IMR-90 (cell line): ENCODE measurements around the gene INTS11. TPM values are rescaled to one million over a fixed set of nuclear protein-coding genes. Genes with fewer than 3 reads are reported as not detected.

Experiments used
- ATAC-seq: fragments of 200-7000 bp; cut with Tn5 transposase; 2 replicates; pipeline ENCODE4 v1.9.1; 2020; ENCODE audit warnings: low read depth, mild to moderate bottlenecking, moderate library complexity
- BruUV-seq: library from RNA; stranded (reverse); fragments of 400-500 nt; replicated peaks from 2 replicates; lab custom pipeline; 2021; lab: Mats Ljungman, UMichigan
- CTCF ChIA-PET: fragments of 300-600 bp; formaldehyde crosslinking; extraction: SDS; loops from one replicate; lab custom pipeline; 2021; ENCODE audit warnings: antibody characterized with exemption; lab: Yijun Ruan, JAX
- POLR2A ChIA-PET: fragments of 300-600 bp; sonication (Branson Sonifier 250); formaldehyde crosslinking; loops from one replicate; lab custom pipeline; 2022; ENCODE audit warnings: antibody characterized with exemption; ENCODE audit not compliant: unreplicated experiment; lab: Charles Lee
- DNase-seq: peaks from one replicate; pipeline ENCODE4 v3.0.0; 2013
- H2AFZ ChIP-seq: replicated peaks from 2 replicates; pipeline ENCODE3; 2013; ENCODE audit warnings: low read length, mild to moderate bottlenecking; ENCODE audit not compliant: poor library complexity
- H2AK5ac ChIP-seq: 2 replicates; pipeline ENCODE4 v1.6.1; 2013; ENCODE audit warnings: low read depth, low read length, inconsistent platforms
- H2AK9ac ChIP-seq: replicated peaks from 2 replicates; pipeline ENCODE3; 2013; ENCODE audit warnings: mild to moderate bottlenecking, low read depth, low read length, moderate library complexity; ENCODE audit not compliant: poor library complexity
- H2BK120ac ChIP-seq: 2 replicates; pipeline ENCODE4 v1.6.1; 2013; ENCODE audit warnings: low read depth, low read length, inconsistent platforms
- H2BK15ac ChIP-seq: 3 replicates; pipeline ENCODE4 v1.6.1; 2013; ENCODE audit warnings: low read depth, low read length, inconsistent platforms
- H2BK20ac ChIP-seq: 2 replicates; pipeline ENCODE4 v1.6.1; 2013; ENCODE audit warnings: low read depth, mild to moderate bottlenecking, inconsistent platforms, low read length, moderate library complexity
- H2BK5ac ChIP-seq: 2 replicates; pipeline ENCODE4 v1.6.1; 2013; ENCODE audit warnings: mild to moderate bottlenecking, low read depth, low read length, inconsistent platforms; ENCODE audit not compliant: poor library complexity, severe bottlenecking
- H3K14ac ChIP-seq: replicated peaks from 2 replicates; pipeline ENCODE4 v1.6.1; 2013; ENCODE audit warnings: low read depth, low read length, inconsistent platforms
- H3K18ac ChIP-seq: 2 replicates; pipeline ENCODE4 v1.6.1; 2013; ENCODE audit warnings: low read depth, low read length, control low read depth
- H3K23ac ChIP-seq: 2 replicates; pipeline ENCODE4 v1.6.1; 2013; ENCODE audit warnings: low read depth, low read length, inconsistent platforms
- H3K27ac ChIP-seq: 2 replicates; pipeline ENCODE4 v1.5.1; 2013; ENCODE audit warnings: mild to moderate bottlenecking, control low read depth, low read length; ENCODE audit not compliant: insufficient read depth
- H3K27me3 ChIP-seq: 2 replicates; pipeline ENCODE4 v1.6.1; 2013; ENCODE audit warnings: low read length; ENCODE audit not compliant: control insufficient read depth, insufficient read depth
- H3K36me3 ChIP-seq: 2 replicates; pipeline ENCODE4 v1.6.1; 2013; ENCODE audit warnings: low read length, mixed read lengths; ENCODE audit not compliant: control insufficient read depth, insufficient read depth
- H3K4ac ChIP-seq: 2 replicates; pipeline ENCODE4 v1.6.1; 2013; ENCODE audit warnings: low read depth, low read length, inconsistent platforms
- H3K4me1 ChIP-seq: 2 replicates; pipeline ENCODE4 v1.6.1; 2013; ENCODE audit warnings: low read length, mixed read lengths; ENCODE audit not compliant: control insufficient read depth, insufficient read depth
- H3K4me2 ChIP-seq: 2 replicates; pipeline ENCODE4 v1.6.1; 2013; ENCODE audit warnings: low read depth, mild to moderate bottlenecking, control low read depth, low read length, moderate library complexity
- H3K4me3 ChIP-seq: 2 replicates; pipeline ENCODE4 v1.5.1; 2013; ENCODE audit warnings: low read depth, mild to moderate bottlenecking, control low read depth, low read length, moderate library complexity; ENCODE audit not compliant: insufficient read depth
- H3K56ac ChIP-seq: 2 replicates; pipeline ENCODE4 v1.6.1; 2013; ENCODE audit warnings: low read length, inconsistent platforms; ENCODE audit not compliant: insufficient read depth; ENCODE audit errors: extremely low read depth
- H3K79me1 ChIP-seq, 2 experiments: 2 replicates each; pipeline ENCODE4 v1.6.1; 2013; ENCODE audit warnings: low read length in 2 of 2, inconsistent platforms in 1 of 2, low read depth in 1 of 2
- H3K9ac ChIP-seq: 2 replicates; pipeline ENCODE4 v1.6.1; 2013; ENCODE audit warnings: low read depth, low read length, control low read depth
- H3K9me1 ChIP-seq: 2 replicates; pipeline ENCODE4 v1.6.1; 2013; ENCODE audit warnings: low read length, inconsistent platforms; ENCODE audit not compliant: insufficient read depth
- H3K9me3 ChIP-seq: 2 replicates; pipeline ENCODE4 v1.6.1; 2013; ENCODE audit warnings: low read length; ENCODE audit not compliant: control insufficient read depth, insufficient read depth
- H4K20me1 ChIP-seq: 2 replicates; pipeline ENCODE4 v1.6.1; 2013; ENCODE audit warnings: low read length, inconsistent platforms; ENCODE audit not compliant: insufficient read depth
- H4K5ac ChIP-seq: 2 replicates; pipeline ENCODE4 v1.6.1; 2013; ENCODE audit warnings: mild to moderate bottlenecking, low read depth, low read length, control low read depth
- H4K8ac ChIP-seq, 2 experiments: 2 replicates each; pipeline ENCODE4 v1.6.1; 2013; ENCODE audit warnings: low read depth in 2 of 2, low read length in 2 of 2, control low read depth in 1 of 2, inconsistent platforms in 1 of 2
- H4K91ac ChIP-seq: 2 replicates; pipeline ENCODE4 v1.6.1; 2013; ENCODE audit warnings: low read depth, low read length, inconsistent platforms; ENCODE audit not compliant: insufficient read depth
- CEBPB ChIP-seq: IDR thresholded peaks from 2 replicates; pipeline ENCODE4 v1.6.1; 2012; ENCODE audit warnings: low read depth, low read length, improper control_type of control experiment
- CHD1 ChIP-seq: IDR thresholded peaks from 2 replicates; pipeline ENCODE4 v1.6.1; 2012; ENCODE audit warnings: low read depth, low read length, improper control_type of control experiment
- CTCF ChIP-seq: conservative IDR thresholded peaks from 2 replicates; pipeline ENCODE4 v1.5.1; 2012; ENCODE audit warnings: mild to moderate bottlenecking, low read depth, low read length, improper control_type of control experiment
- MAFK ChIP-seq: IDR thresholded peaks from 2 replicates; pipeline ENCODE4 v1.6.1; 2012; ENCODE audit warnings: low read depth, low read length, improper control_type of control experiment
- MXI1 ChIP-seq: IDR thresholded peaks from 2 replicates; pipeline ENCODE4 v1.6.1; 2012; ENCODE audit warnings: low read depth, mild to moderate bottlenecking, low read length, moderate library complexity, borderline replicate concordance
- WGBS, 2 experiments: methylation state at CpG; one replicate each; pipeline versions ENCODE4 v1.1.5 to v1.1.7; 2013; ENCODE audit warnings: missing lambda C conversion rate in 2 of 2; ENCODE audit not compliant: insufficient read length in 1 of 2; ENCODE audit errors: extremely low coverage in 2 of 2; 5-methylcytosine and 5-hydroxymethylcytosine counted together
- dilution Hi-C: fragments of 300-500 bp; cut with HindIII; formaldehyde crosslinking; loops from one replicate; pipeline ENCODE4 v1.14.3; 2018; ENCODE audit warnings: low sequenced_read_pairs; ENCODE audit not compliant: unreplicated experiment
- in situ Hi-C: fragments of 300-500 bp; cut with MboI; formaldehyde crosslinking; loops from 3 replicates; pipeline ENCODE4 v1.14.3; 2019; ENCODE audit warnings: low sequenced_read_pairs, inconsistent platforms, mixed read lengths
- intact Hi-C: fragments of 100-400 bp; cut with micrococcal nuclease; formaldehyde crosslinking; loops from 2 replicates; pipeline ENCODE4 v1.10.0; 2022
- polyA plus RNA-seq, 3 experiments: library from polyadenylated mRNA; depleted of rRNA; stranded (reverse); fragments of >200 nt; gene quantifications; 2 replicates each; pipeline ENCODE4 v1.2.3, GENCODE V29; 2012; ENCODE audit warnings: low replicate concordance in 1 of 3
- total RNA-seq: library from RNA; depleted of rRNA; stranded (reverse); fragments of >200 nt; gene quantifications from 2 replicates; pipeline ENCODE4 v1.2.3, GENCODE V29; 2012

INTS11 gene
- total and polyA plus RNA-seq, 2 of the 4 experiments (the other 2 are of a cell fraction) = 56.1 to 123 TPM

GRCh38 chr1:1357871-1358432, 33.5 kb upstream of the INTS11 start:
- Histone ChIP-seq H3K4me1 (peaks cover 37% of the 10 kb centered on the region), H4K8ac (peak overlapping the region; percentile 62 to 92), H2BK120ac (peak overlapping the region; percentile 69), H2BK5ac (peak overlapping the region; percentile 96), H2AK9ac (peak overlapping the region; percentile 100), H3K4me3 (peak overlapping the region; percentile 74), H2AK5ac (peak overlapping the region; percentile 93), H4K5ac (peak overlapping the region; percentile 65), H3K79me1 (peaks cover 4 to 25% of the 10 kb centered on the region in 2 experiments; a peak in 3 of 4 replicates), H3K27ac (peak overlapping the region; percentile 96), H3K27me3 (no peaks in the 10 kb centered on the region), H3K9ac (peak overlapping the region; percentile 92), H3K9me3 (no peaks in the 10 kb centered on the region), H3K36me3 (peaks cover 23% of the 10 kb centered on the region; the same call in 1 of the 2 replicates), H3K4me2 (peak overlapping the region; percentile 93), H4K91ac (peak overlapping the region; percentile 98), H3K23ac (peak overlapping the region; percentile 98), H4K20me1 (peaks cover 39% of the 10 kb centered on the region), H2BK20ac (peak overlapping the region; percentile 20; the same call in 1 of the 2 replicates), H3K4ac (peak overlapping the region; percentile 99), H3K18ac (peak overlapping the region; percentile 49), H3K9me1 (peaks cover 13% of the 10 kb centered on the region), H2BK15ac (peak overlapping the region; percentile 49; the same call in 1 of the 3 replicates), H3K14ac (peak overlapping the region; percentile 96), H3K56ac (peak overlapping the region; percentile 89), H2AFZ (peak overlapping the region; percentile 85)
- ATAC-seq (peak; percentile 1), DNase-seq (peak; percentile 20)
- WGBS, 2 experiments = 0% methylated on average over 9 of the region's 18 CpGs; no CpG with 5 or more reads in 1 of the 2 experiments
- TF ChIP-seq MAFK (peak; percentile 72), MXI1 (no peak), CTCF (no peak), CHD1 (no peak), CEBPB (no peak)
- dilution Hi-C loops = no loop called here
- CTCF ChIA-PET = no interaction called here
- intact Hi-C loops = loop anchor here (2.0 to 5.0 kb wide), 2 partner anchors 15 to 51 kb away; partner anchors contain the start of genes ACAP3 and PUSL1
- POLR2A ChIA-PET = interaction anchor here (0.6 kb wide), 1 partner anchor 42 kb away, joined by 3 read pairs; no protein-coding TSS in a partner anchor
- in situ Hi-C loops = no loop called here
- BruUV-seq = no TSS peak
